PC-3 (cell line): ENCODE results near the gene PLAAT2. TPM values are rescaled to one million over a fixed set of nuclear protein-coding genes. Genes with fewer than 3 reads are reported as not detected.

ENCODE experiments used
- total RNA-seq: library from RNA; depleted of rRNA; stranded (reverse); fragments of >200 nt; gene quantifications from 2 replicates; pipeline ENCODE4 v1.2.3, GENCODE V29; 2014; rRNA removed

The PLAAT2 gene
- total RNA-seq, 1 experiment from 2014 or later = 5.6 TPM

Other genes starting within 250 kb of the PLAAT2 start
- gene SLC22A9, start 193.6 kb downstream of the PLAAT2 start, total RNA-seq = not detected in 2 replicates
- not detected in 2 replicates for gene PLAAT5, start 72.2 kb downstream of the PLAAT2 start, total RNA-seq
- gene LGALS12, start 57.3 kb downstream of the PLAAT2 start, total RNA-seq = 0.07 TPM in 1 of 2 replicates, not detected in the other
- 5.4 and 5.6 TPM in 2 replicates for gene PLAAT4, start 26.6 kb downstream of the PLAAT2 start, total RNA-seq
- 57.8 and 69.0 TPM in 2 replicates for gene PLAAT3, start 51.1 kb upstream of the PLAAT2 start, total RNA-seq
- gene ATL3, start 108.0 kb upstream of the PLAAT2 start, total RNA-seq = 47.2 and 51.0 TPM in 2 replicates
- 100 and 133 TPM in 2 replicates for gene RTN3, start 118.1 kb upstream of the PLAAT2 start, total RNA-seq
- gene ZFTA, start 205.4 kb upstream of the PLAAT2 start, total RNA-seq = 15.1 and 29.5 TPM in 2 replicates